Dendritic cell treated with granulocyte-macrophage colony-stimulating factor and Interleukin-4, amounts not matched to agents 40 ng/mL and 50 ng/mL, for 4 days (primary cell): ENCODE results near the gene UBA1.

Experiments
- H3K27ac Mint-ChIP-seq: one replicate; pipeline ENCODE4 v1.8.0; 2022; ENCODE audit warnings: mild to moderate bottlenecking, mixed read lengths
- H3K27me3 Mint-ChIP-seq: one replicate; pipeline ENCODE4 v1.8.0; 2022; ENCODE audit warnings: mild to moderate bottlenecking, mixed read lengths
- H3K36me3 Mint-ChIP-seq: one replicate; pipeline ENCODE4 v1.8.0; 2022; ENCODE audit warnings: low read depth, mixed read lengths
- H3K4me1 Mint-ChIP-seq: one replicate; pipeline ENCODE4 v1.8.0; 2022; ENCODE audit warnings: low read depth, mixed read lengths
- H3K4me3 Mint-ChIP-seq: one replicate; pipeline ENCODE4 v1.8.0; 2022; ENCODE audit warnings: mild to moderate bottlenecking, moderate library complexity, mixed read lengths
- H3K9me3 Mint-ChIP-seq: one replicate; pipeline ENCODE4 v1.8.0; 2022; ENCODE audit warnings: mixed read lengths
- intact Hi-C: fragments of 100-400 bp; cut with micrococcal nuclease; formaldehyde crosslinking; loops from one replicate; pipeline ENCODE4 v1.15.0; 2022

UBA1 gene

DNA sequence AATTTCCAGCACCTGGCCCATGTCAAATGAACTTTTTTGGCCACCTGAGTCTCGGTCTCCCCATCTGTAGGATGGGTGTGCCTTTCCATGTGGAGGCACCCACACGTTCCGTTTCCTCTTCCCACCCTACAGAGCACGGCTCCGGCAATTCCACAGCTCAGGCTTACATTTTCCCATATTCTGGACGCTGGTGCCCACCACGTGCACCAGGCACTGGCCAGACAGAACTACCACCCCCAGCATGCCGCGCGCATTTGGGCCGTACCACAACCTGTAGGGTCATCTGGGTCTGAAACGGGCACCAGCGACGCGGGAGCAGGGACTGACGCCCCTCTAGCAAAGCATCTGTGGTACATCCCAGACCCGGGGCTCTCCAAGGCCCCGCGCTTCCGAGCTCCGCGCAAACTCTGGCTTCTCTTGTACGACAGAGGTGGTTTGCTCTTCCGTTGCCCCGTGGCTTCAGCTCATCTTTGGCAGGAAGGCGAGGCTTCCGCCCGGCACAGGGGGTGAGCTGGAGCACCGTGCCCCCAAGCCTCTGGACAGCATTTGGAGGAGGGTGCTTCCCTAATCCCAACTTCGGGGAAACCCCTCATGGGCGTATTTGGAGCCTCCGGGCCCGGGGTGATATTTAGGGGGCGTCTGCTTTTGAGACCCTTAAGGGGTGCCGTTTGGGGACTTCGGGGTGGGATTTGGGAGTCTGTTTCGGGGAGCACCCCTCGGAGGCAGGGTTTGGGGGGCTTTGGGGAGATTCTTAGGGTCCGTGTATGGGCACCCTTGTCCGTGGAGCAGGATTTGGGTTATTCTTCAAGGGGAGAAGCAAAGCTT, 3.0 kb upstream of the UBA1 start:
- H3K27ac Mint-ChIP-seq = peak overlapping the region; percentile 89
- intact Hi-C loops = loop anchor here (5.0 to 10.0 kb wide), 2 partner anchors 124 to 837 kb away; no protein-coding TSS in a partner anchor
- H3K4me1 Mint-ChIP-seq = peaks cover 25% of the 10 kb centered on the region
- H3K4me3 Mint-ChIP-seq = peak overlapping the region; percentile 95
- H3K27me3 Mint-ChIP-seq = no peaks in the 10 kb centered on the region
- peaks cover 49% of the 10 kb centered on the region for H3K36me3 Mint-ChIP-seq
- H3K9me3 Mint-ChIP-seq = no peaks in the 10 kb centered on the region

DNA sequence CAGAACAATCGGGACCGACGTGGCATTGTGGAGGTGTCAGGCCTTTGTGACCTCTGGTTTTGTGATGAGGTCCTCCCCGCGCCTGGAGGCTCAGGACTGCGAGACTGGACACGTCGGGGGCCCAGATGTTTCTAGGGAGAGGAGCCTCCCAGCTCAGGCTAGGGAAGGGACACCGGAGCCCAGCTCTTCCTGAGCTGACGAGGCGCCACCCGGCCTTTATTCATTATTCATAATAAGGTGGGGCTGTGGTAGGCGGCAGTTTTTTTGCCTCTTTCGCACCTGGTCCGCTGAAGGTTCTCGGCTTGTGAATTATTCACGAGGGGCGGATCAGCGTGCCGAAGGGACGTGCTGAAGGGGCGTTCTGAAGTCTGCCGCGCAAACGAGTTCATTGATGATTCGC, 2.3 kb upstream of the UBA1 start:
- Mint-ChIP-seq H3K27me3 (no peaks in the 10 kb centered on the region), H3K36me3 (peaks cover 49% of the 10 kb centered on the region), H3K4me3 (peak overlapping the region; percentile 95), H3K4me1 (peaks cover 32% of the 10 kb centered on the region), H3K27ac (peak overlapping the region; percentile 89), H3K9me3 (no peaks in the 10 kb centered on the region)
- intact Hi-C loops = loop anchor here (5.0 to 10.0 kb wide), 2 partner anchors 123 to 836 kb away; no protein-coding TSS in a partner anchor

DNA sequence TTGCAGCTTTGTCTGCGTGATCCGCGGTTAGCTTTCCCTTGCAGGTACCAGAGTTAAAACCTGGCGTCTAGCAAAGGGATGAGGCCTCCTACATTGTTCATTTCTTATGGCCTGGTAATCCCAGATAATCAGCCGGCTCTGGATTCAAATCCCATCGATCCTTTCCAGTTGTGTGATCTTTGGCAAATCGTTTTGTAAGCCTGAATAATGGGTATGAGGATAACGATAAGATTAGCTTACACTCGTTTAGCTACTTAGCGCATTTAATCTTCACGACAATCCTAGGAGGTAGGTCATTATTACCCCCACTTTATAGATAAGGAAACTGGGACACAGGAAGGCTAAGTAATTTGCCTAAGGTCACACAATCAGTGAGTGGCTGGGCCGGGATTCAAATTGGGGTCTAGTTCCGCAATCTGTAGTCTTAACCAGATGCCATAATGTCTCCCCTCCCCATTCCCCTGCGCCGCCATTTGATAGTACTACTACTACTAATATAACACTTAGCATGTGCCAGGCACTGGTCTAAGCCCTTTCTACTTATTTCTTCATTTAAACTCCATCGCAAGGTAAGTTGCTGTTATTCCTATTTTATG, 1.7 kb upstream of the UBA1 start:
- Mint-ChIP-seq H3K4me1 (peaks cover 38% of the 10 kb centered on the region), H3K9me3 (no peaks in the 10 kb centered on the region), H3K27me3 (no peaks in the 10 kb centered on the region), H3K27ac (no peak overlapping the region), H3K4me3 (peak overlapping the region; percentile 95), H3K36me3 (peaks cover 49% of the 10 kb centered on the region)
- intact Hi-C loops = loop anchor here (5.0 to 10.0 kb wide), 2 partner anchors 123 to 835 kb away; no protein-coding TSS in a partner anchor

DNA sequence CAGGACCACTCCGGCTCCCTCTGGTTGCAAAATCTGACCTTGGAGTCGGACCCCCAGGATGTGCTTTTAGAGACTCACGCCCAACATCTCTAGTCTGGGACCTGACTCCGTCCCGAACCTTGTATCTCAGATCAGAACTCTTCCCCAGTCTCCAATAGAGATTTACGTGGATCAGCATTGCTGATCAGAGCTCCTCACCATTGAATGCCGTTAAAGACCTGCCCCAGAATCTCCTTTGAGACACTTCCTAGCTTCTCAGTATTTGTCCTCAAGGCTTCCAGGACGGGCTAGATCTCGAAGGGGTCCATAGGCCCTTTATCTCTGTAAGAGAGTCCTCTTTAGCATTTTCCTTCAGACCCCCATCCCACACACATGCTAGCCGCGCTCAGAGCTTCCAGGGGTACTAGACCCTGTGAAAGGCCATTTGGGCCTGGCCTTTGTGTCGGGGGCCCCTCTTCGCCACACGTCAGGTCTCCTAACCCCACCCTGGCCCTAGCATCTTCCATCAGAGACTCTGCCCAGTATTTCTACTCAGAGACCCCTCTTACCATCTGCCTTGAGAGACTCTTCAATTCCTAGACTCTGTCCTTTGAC, 662 bp downstream of the UBA1 start:
- peaks cover 45% of the 10 kb centered on the region for H3K4me1 Mint-ChIP-seq
- H3K36me3 Mint-ChIP-seq = peaks cover 64% of the 10 kb centered on the region
- H3K4me3 Mint-ChIP-seq = peak overlapping the region; percentile 89

DNA sequence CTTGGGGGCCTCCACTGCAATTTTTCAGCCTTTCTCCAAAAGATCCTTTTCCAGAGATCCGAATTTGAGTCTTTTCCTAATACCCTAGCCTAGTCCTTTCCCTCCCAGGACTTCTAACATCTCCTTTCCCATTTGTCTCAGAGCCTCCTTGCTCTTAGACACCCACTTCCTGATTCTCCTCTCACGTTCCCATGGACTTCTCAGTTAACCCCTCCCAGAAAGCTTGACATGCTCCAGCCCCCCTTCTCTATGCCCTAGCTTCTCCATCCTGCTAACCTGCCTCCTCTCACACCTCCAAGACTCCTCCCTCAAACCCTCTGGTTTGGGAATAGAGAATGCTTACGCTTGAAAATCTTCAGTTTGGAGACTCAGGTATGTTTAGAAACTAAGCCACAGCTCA, 2.5 kb downstream of the UBA1 start:
- intact Hi-C loops = loop anchor here (10.0 kb wide), 1 partner anchor 119 kb away; no protein-coding TSS in a partner anchor
- Mint-ChIP-seq H3K4me1 (peaks cover 37% of the 10 kb centered on the region), H3K4me3 (peak overlapping the region; percentile 64), H3K27ac (peak overlapping the region; percentile 67), H3K36me3 (peaks cover 76% of the 10 kb centered on the region), H3K9me3 (no peaks in the 10 kb centered on the region), H3K27me3 (no peaks in the 10 kb centered on the region)

More for the DNA sequence above, 662 bp downstream of the UBA1 start:
- Mint-ChIP-seq H3K27me3 (no peaks in the 10 kb centered on the region), H3K9me3 (no peaks in the 10 kb centered on the region), H3K27ac (peak overlapping the region; percentile 95)
- intact Hi-C loops = loop anchor here (5.0 to 10.0 kb wide), 2 partner anchors 121 to 833 kb away; no protein-coding TSS in a partner anchor

DNA sequence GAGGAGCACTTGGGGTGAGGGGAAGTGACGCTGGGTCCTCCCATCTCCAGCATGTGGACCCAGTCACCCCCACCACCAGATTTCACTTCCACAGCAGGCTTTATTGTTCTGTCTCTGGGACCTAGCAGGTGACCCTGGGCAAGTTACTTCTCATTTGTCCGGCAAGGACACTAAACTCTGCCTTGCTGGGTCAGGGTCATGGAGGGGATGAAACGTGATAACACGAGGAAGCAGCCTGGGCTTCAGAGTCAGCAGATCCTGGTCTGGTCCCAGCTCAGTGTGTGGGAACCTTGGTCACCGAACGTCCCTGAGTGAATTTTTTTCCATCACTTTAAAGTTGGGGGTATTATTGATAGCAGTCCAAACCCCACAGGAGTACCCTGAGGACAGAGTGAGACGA, 3.9 kb downstream of the UBA1 start:
- Mint-ChIP-seq H3K27me3 (no peaks in the 10 kb centered on the region), H3K4me1 (peaks cover 35% of the 10 kb centered on the region)
- intact Hi-C loops = loop anchor here (10.0 kb wide), 1 partner anchor 117 kb away; no protein-coding TSS in a partner anchor

DNA sequence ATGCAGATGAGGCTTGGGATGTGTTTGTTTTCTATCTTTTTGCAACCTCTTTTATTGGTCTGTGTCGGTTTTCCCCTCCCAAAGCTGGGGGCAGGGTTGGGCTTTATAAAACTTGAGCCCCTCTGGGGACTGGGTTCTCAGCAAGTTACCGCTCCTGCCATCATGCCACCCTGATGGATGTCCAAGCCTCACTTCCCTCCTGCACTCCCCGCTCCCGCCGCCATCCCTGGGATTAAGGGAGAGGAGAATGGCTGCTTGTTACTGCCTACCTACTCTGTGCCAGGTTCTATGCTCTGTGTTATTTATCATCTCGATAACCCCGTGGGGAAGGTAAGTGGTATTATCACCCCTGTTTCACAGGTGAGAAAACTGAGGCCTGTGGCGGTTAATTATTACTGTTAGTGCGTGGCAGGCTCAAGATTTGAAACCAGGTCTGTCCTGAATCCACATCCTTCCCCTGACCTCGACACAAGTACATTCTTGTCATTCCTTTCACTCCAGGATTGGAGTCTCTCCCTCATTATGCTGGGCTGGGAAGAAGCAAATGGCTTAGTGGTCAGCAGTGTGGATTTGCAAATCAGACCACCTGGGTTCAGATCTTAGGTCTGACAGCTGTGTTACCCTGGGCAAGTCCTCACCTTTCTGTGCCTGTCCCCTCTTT, 4.5 kb downstream of the UBA1 start:
- peaks cover 96% of the 10 kb centered on the region for H3K36me3 Mint-ChIP-seq
- H3K9me3 Mint-ChIP-seq = no peaks in the 10 kb centered on the region
- no peak overlapping the region for H3K27ac Mint-ChIP-seq
- H3K4me3 Mint-ChIP-seq = no peak overlapping the region
- H3K4me1 Mint-ChIP-seq = peaks cover 35% of the 10 kb centered on the region
- H3K27me3 Mint-ChIP-seq = no peaks in the 10 kb centered on the region
- intact Hi-C loops = loop anchor here (10.0 kb wide), 1 partner anchor 117 kb away; no protein-coding TSS in a partner anchor

More for the DNA sequence above, 3.9 kb downstream of the UBA1 start:
- Mint-ChIP-seq H3K27ac (no peak overlapping the region), H3K36me3 (peaks cover 89% of the 10 kb centered on the region), H3K4me3 (peak overlapping the region; percentile 17), H3K9me3 (no peaks in the 10 kb centered on the region)

DNA sequence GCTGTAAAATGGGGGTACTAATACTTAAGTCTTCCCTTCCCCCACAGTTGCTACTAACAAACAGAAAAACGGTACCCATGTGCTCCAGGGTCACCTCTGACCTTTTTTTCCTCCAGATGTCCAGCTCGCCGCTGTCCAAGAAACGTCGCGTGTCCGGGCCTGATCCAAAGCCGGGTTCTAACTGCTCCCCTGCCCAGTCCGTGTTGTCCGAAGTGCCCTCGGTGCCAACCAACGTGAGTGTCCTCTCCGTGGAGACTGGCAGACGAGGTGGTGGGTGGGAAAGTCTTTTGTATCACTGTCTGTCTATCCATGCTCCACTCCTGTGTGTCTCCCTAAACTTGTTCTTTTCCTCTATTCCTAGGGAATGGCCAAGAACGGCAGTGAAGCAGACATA, 5.1 kb downstream of the UBA1 start:
- intact Hi-C loops = loop anchor here (10.0 kb wide), 1 partner anchor 116 kb away; no protein-coding TSS in a partner anchor
- H3K27ac Mint-ChIP-seq = no peak overlapping the region
- no peak overlapping the region for H3K4me3 Mint-ChIP-seq
- peaks cover 98% of the 10 kb centered on the region for H3K36me3 Mint-ChIP-seq
- H3K9me3 Mint-ChIP-seq = no peaks in the 10 kb centered on the region
- peaks cover 35% of the 10 kb centered on the region for H3K4me1 Mint-ChIP-seq
- no peaks in the 10 kb centered on the region for H3K27me3 Mint-ChIP-seq

DNA sequence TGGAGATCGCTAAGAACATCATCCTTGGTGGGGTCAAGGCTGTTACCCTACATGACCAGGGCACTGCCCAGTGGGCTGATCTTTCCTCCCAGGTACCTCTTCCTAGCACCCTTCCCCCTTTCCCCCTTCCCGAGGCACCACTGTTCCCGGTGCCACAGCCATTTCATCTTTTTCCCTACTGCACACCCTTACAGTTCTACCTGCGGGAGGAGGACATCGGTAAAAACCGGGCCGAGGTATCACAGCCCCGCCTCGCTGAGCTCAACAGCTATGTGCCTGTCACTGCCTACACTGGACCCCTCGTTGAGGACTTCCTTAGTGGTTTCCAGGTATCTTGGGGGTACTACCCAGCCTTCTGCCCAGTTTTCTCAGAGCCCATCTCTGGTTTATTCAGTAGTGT, 5.7 kb downstream of the UBA1 start:
- no peak overlapping the region for H3K4me3 Mint-ChIP-seq
- H3K4me1 Mint-ChIP-seq = peaks cover 34% of the 10 kb centered on the region
- H3K27ac Mint-ChIP-seq = no peak overlapping the region
- H3K27me3 Mint-ChIP-seq = no peaks in the 10 kb centered on the region
- H3K9me3 Mint-ChIP-seq = no peaks in the 10 kb centered on the region
- peaks cover 99% of the 10 kb centered on the region for H3K36me3 Mint-ChIP-seq
- intact Hi-C loops = loop anchor here (10.0 kb wide), 1 partner anchor 116 kb away; no protein-coding TSS in a partner anchor

DNA sequence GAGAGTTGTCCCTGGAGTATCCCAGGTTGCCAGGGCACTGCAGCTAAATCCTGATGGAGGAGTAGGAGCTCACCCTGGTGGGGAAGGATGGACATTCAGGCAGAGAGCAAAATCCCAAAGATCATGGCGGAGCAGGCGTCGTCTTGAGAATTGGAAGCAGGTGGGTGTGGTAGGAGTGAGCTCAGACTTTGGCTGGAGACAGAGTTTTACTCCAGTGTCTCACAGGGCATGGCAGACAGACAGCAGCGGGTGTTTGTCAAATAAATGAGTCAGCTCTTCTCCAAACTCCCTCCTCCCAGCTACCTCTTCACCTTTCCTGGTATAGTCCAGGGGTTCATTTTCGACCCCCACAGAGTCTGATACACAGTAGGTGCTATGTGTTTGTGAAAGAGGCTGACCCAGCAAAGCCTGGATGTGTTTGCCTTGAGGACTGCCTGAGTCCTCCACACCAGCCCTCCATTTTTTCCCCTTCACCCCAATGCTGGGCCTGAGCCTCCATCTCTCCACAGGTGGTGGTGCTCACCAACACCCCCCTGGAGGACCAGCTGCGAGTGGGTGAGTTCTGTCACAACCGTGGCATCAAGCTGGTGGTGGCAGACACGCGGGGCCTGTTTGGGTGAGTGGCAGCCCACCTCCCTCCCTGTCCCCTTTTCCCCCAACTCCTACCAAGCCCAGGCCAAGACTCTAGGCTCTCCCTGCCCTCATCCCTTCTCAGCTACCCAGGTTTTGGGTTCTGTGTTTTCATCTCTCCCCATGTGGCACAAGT, 6.9 kb downstream of the UBA1 start:
- no peak overlapping the region for H3K27ac Mint-ChIP-seq

DNA sequence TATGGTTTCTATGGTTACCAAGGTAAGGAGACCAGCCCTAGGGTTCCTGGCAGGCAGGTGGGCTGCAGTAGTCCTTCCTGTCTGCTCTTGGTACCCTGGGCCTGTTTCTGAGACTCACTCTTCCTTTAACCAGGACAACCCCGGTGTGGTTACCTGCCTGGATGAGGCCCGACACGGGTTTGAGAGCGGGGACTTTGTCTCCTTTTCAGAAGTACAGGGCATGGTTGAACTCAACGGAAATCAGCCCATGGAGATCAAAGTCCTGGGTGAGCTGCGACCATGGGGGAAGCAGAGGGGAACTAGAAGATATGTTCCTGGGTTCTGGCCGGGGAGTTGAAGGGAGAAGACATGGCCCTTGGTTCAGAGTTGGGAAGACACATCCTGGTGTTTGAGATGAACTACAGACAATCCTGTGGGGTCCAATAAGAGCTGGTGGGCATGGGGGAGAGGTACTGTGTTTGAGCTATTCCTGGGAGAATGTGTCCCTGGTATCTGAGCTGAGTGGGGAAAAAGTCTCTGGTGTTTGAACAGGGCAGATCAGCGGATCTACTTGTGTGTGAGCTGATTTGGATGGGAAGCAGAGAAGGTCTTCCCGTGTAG, 7.8 kb downstream of the UBA1 start:
- Mint-ChIP-seq H3K9me3 (no peaks in the 10 kb centered on the region), H3K36me3 (peaks cover 99% of the 10 kb centered on the region), H3K27ac (no peak overlapping the region), H3K4me3 (no peak overlapping the region), H3K27me3 (no peaks in the 10 kb centered on the region), H3K4me1 (peaks cover 12% of the 10 kb centered on the region)
- intact Hi-C loops = no loop called here

More for the DNA sequence above, 6.9 kb downstream of the UBA1 start:
- no peaks in the 10 kb centered on the region for H3K9me3 Mint-ChIP-seq
- peaks cover 21% of the 10 kb centered on the region for H3K4me1 Mint-ChIP-seq
- H3K36me3 Mint-ChIP-seq = peaks cover 99% of the 10 kb centered on the region
- H3K27me3 Mint-ChIP-seq = no peaks in the 10 kb centered on the region
- H3K4me3 Mint-ChIP-seq = no peak overlapping the region
- intact Hi-C loops = no loop called here

DNA sequence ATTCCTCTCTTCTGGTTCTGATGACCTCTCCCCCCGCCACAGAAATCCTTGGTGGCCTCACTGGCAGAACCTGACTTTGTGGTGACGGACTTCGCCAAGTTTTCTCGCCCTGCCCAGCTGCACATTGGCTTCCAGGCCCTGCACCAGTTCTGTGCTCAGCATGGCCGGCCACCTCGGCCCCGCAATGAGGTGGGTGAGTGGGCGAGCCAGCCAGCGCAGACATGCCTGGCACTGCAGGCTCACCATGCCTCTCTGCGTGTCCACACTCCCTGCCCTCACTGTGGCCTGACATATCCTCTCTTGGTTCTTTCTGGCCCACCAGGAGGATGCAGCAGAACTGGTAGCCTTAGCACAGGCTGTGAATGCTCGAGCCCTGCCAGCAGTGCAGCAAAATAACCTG, 8.7 kb downstream of the UBA1 start:
- Mint-ChIP-seq H3K36me3 (peaks cover 99% of the 10 kb centered on the region), H3K27ac (no peak overlapping the region), H3K4me3 (no peak overlapping the region), H3K4me1 (peaks cover 4% of the 10 kb centered on the region), H3K27me3 (no peaks in the 10 kb centered on the region), H3K9me3 (no peaks in the 10 kb centered on the region)
- intact Hi-C loops = no loop called here
